Activated CD4-positive, alpha-beta T cell treated with anti-CD3 and anti-CD28 coated beads, Interleukin-2, amount 10 ng/mL, durations not matched to agents 24 days and 14 days (primary cell): ENCODE results near the gene ELK1. TPM values are rescaled to one million over a fixed set of nuclear protein-coding genes. Genes with fewer than 3 reads are reported as not detected.

ENCODE experiments used
- DNase-seq: peaks from one replicate; pipeline ENCODE4 v3.0.0; 2022
- H3K27ac Mint-ChIP-seq: one replicate; pipeline ENCODE4 v1.8.0; 2022; ENCODE audit warnings: mild to moderate bottlenecking, mixed read lengths
- H3K27me3 Mint-ChIP-seq: one replicate; pipeline ENCODE4 v1.8.0; 2022; ENCODE audit warnings: mixed read lengths
- H3K36me3 Mint-ChIP-seq: one replicate; pipeline ENCODE4 v1.8.0; 2022; ENCODE audit warnings: low read depth, mild to moderate bottlenecking, mixed read lengths
- H3K4me1 Mint-ChIP-seq: one replicate; pipeline ENCODE4 v1.8.0; 2021; ENCODE audit warnings: mixed read lengths
- H3K4me3 Mint-ChIP-seq: one replicate; pipeline ENCODE4 v1.8.0; 2022; ENCODE audit warnings: mild to moderate bottlenecking, moderate library complexity, mixed read lengths
- H3K9me3 Mint-ChIP-seq: one replicate; pipeline ENCODE4 v1.8.0; 2021; ENCODE audit warnings: mixed read lengths
- intact Hi-C: fragments of 100-400 bp; cut with micrococcal nuclease; formaldehyde crosslinking; loops from one replicate; pipeline ENCODE4 v1.15.1; 2023
- total RNA-seq: library from RNA; stranded (reverse); gene quantifications from 2 replicates; pipeline ENCODE4 v1.2.3, GENCODE V29; 2022

The ELK1 gene
- total RNA-seq, 1 donor from 2014 or later, result 112 TPM

DNA sequence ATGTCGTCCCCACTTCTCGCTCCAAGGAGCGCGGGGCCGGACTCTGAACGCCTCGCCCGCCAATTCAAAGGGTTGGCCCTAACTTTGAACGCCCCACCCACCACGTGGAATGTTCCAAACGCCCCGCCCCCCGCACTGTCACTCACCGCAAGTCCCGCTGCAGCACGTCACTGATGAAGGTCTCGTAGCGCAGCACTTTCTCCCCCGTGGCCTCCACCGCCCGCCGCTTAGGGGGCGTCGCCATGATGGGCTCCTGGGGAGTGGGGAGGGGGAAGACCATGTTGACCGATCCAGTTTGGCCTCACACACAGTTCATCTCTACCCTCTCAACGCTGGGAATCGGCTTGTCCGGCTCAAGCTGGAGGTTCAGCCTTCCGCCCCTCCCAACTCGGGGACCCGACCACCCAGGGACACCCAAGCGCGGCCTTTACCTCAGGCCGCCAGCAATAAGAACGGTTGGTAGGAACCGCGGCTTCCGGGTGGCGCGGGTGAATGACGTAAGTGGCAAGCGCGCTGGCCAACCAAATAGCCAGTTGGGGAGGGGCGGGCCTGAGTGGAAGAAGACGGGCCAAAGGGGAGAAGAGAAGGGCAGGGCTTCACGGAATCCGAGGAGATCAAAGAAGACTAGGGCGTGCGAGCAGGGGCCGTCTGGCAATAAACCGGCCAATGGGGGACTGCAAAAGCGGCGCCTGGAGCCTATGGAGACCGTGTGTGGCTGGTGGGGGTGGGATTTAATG, 8.5 kb upstream of the ELK1 start, which contains the start of gene UXT:
TSS of gene UXT (minus strand) at position 497 of the 737 bp plus-strand sequence. CDS start at position 244, 253 bp downstream.
- peak within 1 kb of the TSS; percentile 88 for H3K4me3 Mint-ChIP-seq
- H3K4me1 Mint-ChIP-seq, result peaks cover 29% of the 10 kb centered on the region
- H3K9me3 Mint-ChIP-seq, result no peaks in the 10 kb centered on the region
- DNase-seq, result peak; percentile 97
- intact Hi-C loops, result loop anchor here (1.0 to 10.0 kb wide), 4 partner anchors 9 to 512 kb away; partner anchors contain the start of genes ARAF, ELK1, RBM10 and UBA1
- H3K27me3 Mint-ChIP-seq, result no peaks in the 10 kb centered on the region
- peak within 1 kb of the TSS; percentile 99 for H3K27ac Mint-ChIP-seq
- peaks cover 36% of the 10 kb centered on the region for H3K36me3 Mint-ChIP-seq

DNA sequence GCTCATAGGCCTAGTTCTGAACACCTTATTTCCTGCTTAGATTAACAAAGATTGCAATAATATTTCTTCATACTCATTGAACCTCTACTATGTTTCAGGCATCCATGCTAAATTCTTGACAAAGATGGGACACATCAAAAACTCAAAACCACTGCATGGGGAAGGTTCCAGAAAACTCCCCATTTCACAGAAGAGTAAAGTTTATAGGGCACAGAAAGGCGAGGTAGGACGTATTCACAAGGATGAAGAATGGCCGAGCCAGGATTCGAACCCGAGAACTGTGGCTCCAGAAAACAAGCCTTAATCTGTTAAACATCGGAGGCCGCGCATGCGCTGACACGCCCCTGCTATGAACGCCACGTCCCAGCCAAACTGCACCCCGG, 7.9 kb upstream of the ELK1 start:
- peak overlapping the region; percentile 88 for H3K4me3 Mint-ChIP-seq
- H3K36me3 Mint-ChIP-seq, result peaks cover 42% of the 10 kb centered on the region
- H3K9me3 Mint-ChIP-seq, result no peaks in the 10 kb centered on the region
- H3K27ac Mint-ChIP-seq, result peak overlapping the region; percentile 99
- no peak for DNase-seq
- no peaks in the 10 kb centered on the region for H3K27me3 Mint-ChIP-seq
- peaks cover 29% of the 10 kb centered on the region for H3K4me1 Mint-ChIP-seq
- intact Hi-C loops, result loop anchor here (1.0 to 10.0 kb wide), 4 partner anchors 8 to 511 kb away; partner anchors contain the start of genes ARAF, ELK1, RBM10 and UBA1

DNA sequence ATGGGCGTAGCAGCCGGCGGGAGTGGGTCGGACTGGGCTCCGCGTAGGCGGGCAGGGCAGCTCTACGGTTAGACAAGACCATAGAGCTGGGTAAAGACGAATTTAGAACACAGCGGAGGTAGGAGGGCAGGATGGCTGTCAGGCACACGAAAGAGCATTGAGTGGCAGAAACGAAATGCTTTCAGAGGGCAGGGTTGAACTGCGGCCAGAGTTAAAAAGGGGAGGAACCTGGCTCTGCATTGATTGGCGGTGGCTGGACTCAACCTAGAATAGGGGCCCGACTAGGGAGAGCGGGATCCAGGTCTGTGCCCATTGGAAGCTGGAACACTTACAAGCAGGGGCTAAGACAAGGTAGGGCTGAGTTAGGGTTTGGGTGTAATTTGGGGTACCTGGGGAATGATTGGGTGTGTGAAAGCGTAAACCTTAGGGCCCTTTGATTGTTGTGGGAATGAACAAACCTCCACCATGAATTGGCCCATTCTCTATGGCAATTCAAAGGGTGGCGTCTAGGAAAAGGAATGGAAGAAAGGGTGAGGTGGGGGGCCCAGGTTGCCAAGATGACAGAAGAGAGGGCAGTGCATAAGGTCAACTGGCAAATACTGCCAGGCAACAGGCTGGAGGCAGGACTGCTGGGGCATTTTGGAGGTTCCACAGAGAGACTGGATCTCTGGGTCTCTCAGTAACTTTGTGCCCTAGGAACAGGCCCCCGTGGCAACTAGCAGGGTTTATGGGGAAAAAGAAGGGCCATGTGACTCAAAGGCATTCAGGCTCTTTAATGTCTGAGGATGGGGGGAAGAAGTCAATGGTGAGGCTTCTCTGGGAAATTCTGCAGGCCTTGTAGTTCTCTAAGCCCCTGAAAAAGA, 911 bp upstream of the ELK1 start:
- H3K9me3 Mint-ChIP-seq, result no peaks in the 10 kb centered on the region
- peak overlapping the region; percentile 94 for H3K27ac Mint-ChIP-seq
- no peaks in the 10 kb centered on the region for H3K27me3 Mint-ChIP-seq
- peaks cover 70% of the 10 kb centered on the region for H3K36me3 Mint-ChIP-seq
- H3K4me1 Mint-ChIP-seq, result peaks cover 54% of the 10 kb centered on the region
- peak overlapping the region; percentile 93 for H3K4me3 Mint-ChIP-seq
- no peak for DNase-seq
- intact Hi-C loops, result loop anchor here (2.0 to 10.0 kb wide), 8 partner anchors 14 to 826 kb away; partner anchors contain the start of genes ARAF, CDK16, FTSJ1 and TIMP1

DNA sequence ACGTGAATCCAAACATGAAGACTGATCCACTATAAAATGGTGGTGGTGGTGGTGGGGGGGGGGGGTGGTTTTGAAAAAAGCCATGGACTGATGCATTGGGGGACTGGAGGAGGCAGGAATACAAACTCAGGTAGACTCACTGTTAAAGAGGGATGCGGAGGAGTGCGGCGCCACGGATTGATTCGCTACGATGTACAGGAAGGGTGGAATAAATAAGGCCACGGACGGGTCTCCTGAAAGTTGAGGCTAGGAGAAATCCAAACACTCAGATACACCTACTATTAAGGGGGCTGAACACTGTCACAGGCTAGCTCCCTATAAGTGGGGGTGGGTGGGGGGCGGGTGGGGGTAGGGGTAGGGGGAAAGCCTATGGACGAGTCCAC, 591 bp downstream of the ELK1 start:
- Mint-ChIP-seq H3K36me3 (peaks cover 58% of the 10 kb centered on the region), H3K4me1 (peaks cover 53% of the 10 kb centered on the region), H3K9me3 (no peaks in the 10 kb centered on the region), H3K4me3 (peak overlapping the region; percentile 93), H3K27me3 (no peaks in the 10 kb centered on the region), H3K27ac (peak overlapping the region; percentile 89)
- intact Hi-C loops, result loop anchor here (1.0 to 10.0 kb wide), 11 partner anchors 9 to 828 kb away; partner anchors contain the start of genes ARAF, CDK16, FTSJ1 and TIMP1
- DNase-seq, result no peak

DNA sequence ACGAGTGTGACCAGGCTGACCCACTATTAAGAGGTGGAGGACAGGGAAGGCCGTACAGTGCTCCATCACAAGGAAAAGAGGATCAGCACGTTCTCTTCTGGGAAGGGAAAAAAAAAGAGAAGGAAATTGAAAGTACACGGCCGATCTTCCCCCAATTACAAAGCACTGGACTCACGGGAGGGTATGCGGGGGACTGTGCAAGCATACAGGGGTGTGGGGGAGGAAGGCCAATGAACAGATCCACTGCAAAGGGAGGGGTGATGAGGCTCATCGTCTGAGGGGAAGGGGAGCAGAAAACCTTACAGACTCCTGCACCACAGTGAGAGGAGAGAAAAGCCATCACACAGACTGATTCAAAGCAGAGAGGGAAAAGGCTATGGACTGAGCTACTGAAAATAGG, 1.1 kb downstream of the ELK1 start:
- no peak for DNase-seq
- intact Hi-C loops, result no loop called here
- Mint-ChIP-seq H3K36me3 (peaks cover 59% of the 10 kb centered on the region), H3K4me1 (peaks cover 55% of the 10 kb centered on the region), H3K27ac (peak overlapping the region; percentile 89), H3K4me3 (peak overlapping the region; percentile 93), H3K9me3 (no peaks in the 10 kb centered on the region), H3K27me3 (no peaks in the 10 kb centered on the region)

DNA sequence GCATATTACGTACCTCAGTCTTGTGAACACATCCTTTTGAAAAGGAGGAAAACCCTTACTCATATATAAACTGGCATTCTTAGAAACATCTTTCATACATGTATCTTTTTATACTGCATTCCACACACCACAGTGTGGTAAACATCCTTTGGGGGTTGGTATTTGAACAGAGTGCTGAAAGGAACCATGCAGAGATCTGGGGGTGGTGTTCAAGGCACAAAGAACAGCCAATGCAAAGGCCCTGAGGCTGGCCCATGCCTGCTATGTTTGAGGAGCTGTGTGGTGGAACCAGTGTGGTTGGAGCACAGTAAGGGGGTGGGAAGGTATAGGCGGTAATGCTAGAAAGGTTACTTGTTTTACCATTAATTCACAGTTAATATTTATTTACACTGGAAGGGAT, 2.0 kb downstream of the ELK1 start:
- Mint-ChIP-seq H3K36me3 (peaks cover 55% of the 10 kb centered on the region), H3K27me3 (no peaks in the 10 kb centered on the region), H3K4me1 (peaks cover 60% of the 10 kb centered on the region), H3K9me3 (no peaks in the 10 kb centered on the region), H3K4me3 (peak overlapping the region; percentile 93), H3K27ac (peak overlapping the region; percentile 89)
- intact Hi-C loops, result no loop called here
- DNase-seq, result peak; percentile 68

DNA sequence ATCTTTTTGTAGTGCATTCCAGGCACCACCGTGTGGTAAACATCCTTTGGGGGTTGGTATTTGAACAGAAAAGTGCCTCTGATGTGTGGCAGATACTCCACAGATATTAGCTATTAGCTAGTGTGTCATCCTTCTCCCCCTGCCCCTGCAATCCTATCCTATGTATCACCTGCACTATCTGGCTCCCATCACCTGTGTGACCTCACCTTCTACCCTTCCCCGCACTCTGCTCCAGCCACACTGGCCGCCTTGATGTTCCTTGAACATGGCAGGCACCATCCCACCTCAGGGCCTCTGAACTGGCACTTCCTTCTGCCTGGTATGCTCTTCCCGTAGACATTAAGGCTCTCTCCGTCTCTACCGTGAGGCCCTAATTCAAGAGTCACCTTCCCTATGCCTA, 3.7 kb downstream of the ELK1 start:
- Mint-ChIP-seq H3K36me3 (peaks cover 45% of the 10 kb centered on the region), H3K27me3 (no peaks in the 10 kb centered on the region), H3K27ac (peak overlapping the region; percentile 61), H3K9me3 (no peaks in the 10 kb centered on the region), H3K4me1 (peaks cover 49% of the 10 kb centered on the region), H3K4me3 (peak overlapping the region; percentile 22)
- no peak for DNase-seq
- intact Hi-C loops, result no loop called here

DNA sequence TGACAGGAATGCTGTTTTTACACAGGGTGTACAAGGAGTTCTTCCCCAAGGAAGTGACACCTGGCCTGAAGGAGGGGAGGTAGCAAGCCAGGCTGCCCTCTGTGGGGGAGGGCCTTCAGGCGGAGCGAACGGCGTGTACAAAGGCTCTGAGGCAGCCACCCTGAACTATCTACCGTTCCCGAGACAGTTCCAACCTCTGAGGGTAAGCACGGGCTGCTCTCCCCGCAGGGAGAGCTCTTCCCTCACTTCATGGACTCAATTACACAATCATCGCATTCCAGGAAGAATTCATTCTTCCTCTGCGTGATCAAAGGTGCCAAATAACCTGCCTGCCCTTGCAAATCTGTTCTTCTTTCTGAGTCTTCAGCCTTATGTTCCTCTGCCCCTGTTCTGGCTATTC, 4.8 kb downstream of the ELK1 start:
- intact Hi-C loops, result no loop called here
- no peak overlapping the region for H3K4me3 Mint-ChIP-seq

DNA sequence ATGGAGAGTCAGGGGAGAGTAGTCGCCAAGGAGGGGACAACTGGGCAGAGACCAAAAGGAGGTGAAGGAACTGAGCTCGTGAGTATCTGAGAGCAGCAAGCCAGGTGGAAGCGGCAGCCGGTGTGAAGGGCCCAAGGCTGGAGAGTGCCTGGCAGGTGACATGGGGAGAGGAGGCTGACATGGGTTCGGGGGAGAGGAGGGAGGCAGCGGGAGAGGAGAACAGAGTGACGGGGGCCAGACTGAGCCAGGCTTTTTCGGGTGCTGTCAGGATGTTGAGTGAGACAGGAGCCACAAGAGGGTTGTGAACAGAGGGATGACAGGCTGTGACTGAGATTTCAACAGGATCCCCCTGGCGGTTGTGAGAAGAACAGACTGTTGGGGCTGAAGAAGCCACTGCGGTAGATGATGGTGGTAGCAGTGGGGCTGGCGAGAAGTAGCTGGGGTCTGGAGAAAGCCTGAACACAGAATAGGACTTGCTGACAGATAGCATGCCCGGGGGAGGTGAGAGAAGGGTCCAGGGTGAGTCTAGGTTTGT, 5.7 kb downstream of the ELK1 start:
- peaks cover 38% of the 10 kb centered on the region for H3K4me1 Mint-ChIP-seq
- intact Hi-C loops, result no loop called here
- no peaks in the 10 kb centered on the region for H3K9me3 Mint-ChIP-seq
- no peak overlapping the region for H3K4me3 Mint-ChIP-seq
- peaks cover 56% of the 10 kb centered on the region for H3K36me3 Mint-ChIP-seq
- H3K27ac Mint-ChIP-seq, result peak overlapping the region; percentile 66
- H3K27me3 Mint-ChIP-seq, result no peaks in the 10 kb centered on the region
- no peak for DNase-seq

More for the DNA sequence above, 4.8 kb downstream of the ELK1 start:
- no peaks in the 10 kb centered on the region for H3K9me3 Mint-ChIP-seq
- DNase-seq, result no peak
- no peaks in the 10 kb centered on the region for H3K27me3 Mint-ChIP-seq
- H3K27ac Mint-ChIP-seq, result no peak overlapping the region
- H3K36me3 Mint-ChIP-seq, result peaks cover 47% of the 10 kb centered on the region
- peaks cover 38% of the 10 kb centered on the region for H3K4me1 Mint-ChIP-seq

DNA sequence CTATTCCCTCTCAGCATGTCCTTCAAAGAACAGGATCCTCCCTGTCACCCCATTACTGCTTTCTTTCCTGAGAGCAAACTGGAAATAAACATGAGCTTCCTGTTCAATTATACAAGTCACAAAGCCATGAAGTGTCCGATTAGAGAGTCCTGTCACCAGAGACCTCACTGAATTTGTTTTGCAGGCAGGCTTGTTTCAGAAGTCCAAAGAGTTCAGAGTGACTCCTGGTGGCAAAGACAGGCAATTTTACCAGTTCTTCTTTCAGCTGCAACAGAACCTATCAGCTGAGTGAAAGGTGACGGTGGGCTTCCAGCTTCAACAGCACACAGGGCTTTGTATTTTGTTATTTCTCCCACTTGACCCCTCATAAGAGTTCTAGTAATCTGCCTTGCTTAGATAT, 6.4 kb downstream of the ELK1 start:
- Mint-ChIP-seq H3K9me3 (no peaks in the 10 kb centered on the region), H3K4me3 (no peak overlapping the region), H3K27ac (no peak overlapping the region), H3K27me3 (no peaks in the 10 kb centered on the region), H3K36me3 (peaks cover 56% of the 10 kb centered on the region), H3K4me1 (peaks cover 35% of the 10 kb centered on the region)
- intact Hi-C loops, result no loop called here
- DNase-seq, result no peak

DNA sequence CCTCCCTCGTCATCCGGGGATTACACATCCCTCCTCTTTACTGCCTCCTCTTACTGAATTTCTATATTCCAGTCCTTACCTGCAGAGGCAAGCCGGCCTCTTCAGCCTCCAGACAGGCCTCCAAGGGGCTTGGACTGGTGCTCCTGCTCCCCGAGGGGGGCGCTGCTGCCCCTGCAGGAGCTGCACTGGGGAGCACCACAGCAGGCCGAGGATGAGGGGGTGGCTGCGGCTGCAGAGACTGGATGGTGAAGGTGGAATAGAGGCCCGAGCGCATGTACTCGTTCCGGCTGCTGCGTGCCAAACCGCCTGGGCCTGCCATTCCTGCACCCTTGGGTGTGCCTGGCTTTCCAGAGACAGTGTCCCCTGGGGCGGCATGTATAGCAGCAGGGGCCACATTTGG, 11.5 kb downstream of the ELK1 start:
- no peak overlapping the region for H3K27ac Mint-ChIP-seq
- H3K36me3 Mint-ChIP-seq, result peaks cover 58% of the 10 kb centered on the region
- DNase-seq, result no peak
- H3K4me1 Mint-ChIP-seq, result peaks cover 23% of the 10 kb centered on the region
- H3K9me3 Mint-ChIP-seq, result no peaks in the 10 kb centered on the region
- H3K27me3 Mint-ChIP-seq, result no peaks in the 10 kb centered on the region
- H3K4me3 Mint-ChIP-seq, result peak overlapping the region; percentile 66
- intact Hi-C loops, result loop anchor here (5.0 kb wide), 1 partner anchor 57 kb away; the partner anchor contains the start of gene TIMP1

DNA sequence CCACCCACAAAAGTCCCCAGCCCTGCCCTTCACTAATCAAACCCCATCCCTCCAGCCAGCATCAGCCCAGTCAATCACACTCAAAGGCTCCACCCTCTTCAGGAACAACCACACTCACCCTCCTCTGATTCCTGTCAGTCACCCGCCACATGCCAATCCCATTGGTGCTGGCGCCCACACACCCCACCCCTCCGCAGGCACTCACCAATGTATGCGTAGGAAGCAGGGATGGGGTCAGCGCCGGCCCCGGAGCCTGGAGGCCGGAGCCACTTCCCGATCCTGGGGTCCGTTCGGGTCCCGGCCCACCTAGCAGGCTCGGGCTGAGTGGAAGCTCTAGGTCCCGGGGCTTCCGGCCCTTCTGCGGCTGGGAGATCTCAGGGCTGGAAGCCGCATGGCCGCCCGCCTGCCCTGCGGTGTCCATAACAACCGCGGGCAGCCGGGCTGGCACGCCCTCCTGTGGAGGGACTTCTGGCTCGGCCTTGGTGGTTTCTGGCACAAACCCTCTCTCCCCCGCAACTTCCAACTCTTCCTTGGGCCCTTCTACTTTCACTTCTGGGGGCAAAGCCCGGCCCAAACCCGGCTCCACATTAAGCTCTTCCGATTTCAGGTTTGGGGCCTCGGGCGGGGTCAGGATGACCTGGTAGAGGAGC, 12.7 kb downstream of the ELK1 start:
- Mint-ChIP-seq H3K27ac (peak overlapping the region; percentile 17), H3K4me1 (peaks cover 21% of the 10 kb centered on the region)

More for the DNA sequence above, 12.7 kb downstream of the ELK1 start:
- peak; percentile 76 for DNase-seq
- Mint-ChIP-seq H3K27me3 (no peaks in the 10 kb centered on the region), H3K4me3 (peak overlapping the region; percentile 66), H3K9me3 (no peaks in the 10 kb centered on the region), H3K36me3 (peaks cover 58% of the 10 kb centered on the region)
- intact Hi-C loops, result loop anchor here (2.0 to 5.0 kb wide), 2 partner anchors 13 to 55 kb away; partner anchors contain the start of genes ELK1 and TIMP1
